ENCODE results near the gene TARBP1.

Gene TARBP1

DNA sequence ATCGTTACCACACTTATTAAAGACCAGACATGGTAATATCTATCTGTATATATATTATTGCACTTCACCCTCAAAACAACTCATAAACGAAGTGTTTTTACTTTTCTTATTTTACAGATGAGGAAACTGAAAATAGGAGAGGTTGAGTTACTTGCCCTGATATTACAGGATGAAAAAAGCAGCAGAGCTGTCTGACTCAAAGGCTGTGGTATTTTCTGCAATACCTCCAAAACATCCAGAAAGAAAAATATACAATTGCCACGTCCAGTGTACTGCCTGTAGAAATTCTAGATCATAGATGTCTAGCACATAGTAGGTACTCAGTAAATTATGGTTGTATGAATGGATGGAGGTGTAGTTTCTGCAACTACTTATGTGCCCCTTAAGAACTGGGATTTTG is 5.2 kb upstream of the TARBP1 start:
- no peak for DNase-seq

DNA sequence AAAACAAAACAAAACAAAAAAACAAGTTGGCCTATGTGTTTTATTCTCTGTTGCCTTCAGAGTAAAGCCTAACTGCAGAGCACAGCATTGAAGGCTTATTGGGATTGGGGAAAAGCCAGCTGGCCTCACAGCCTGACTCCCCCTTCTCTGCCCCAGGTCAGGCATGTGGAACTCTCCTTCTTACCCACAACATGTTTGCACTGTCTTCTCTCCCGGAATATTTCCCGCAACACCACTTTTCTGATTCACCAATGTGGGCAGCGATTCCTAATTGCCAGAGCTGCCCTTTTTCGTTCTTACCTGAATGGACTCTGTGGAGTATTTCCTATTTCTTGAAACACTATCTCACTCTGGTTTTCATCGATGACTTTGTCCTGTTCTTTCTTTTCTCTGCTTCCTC is 2.8 kb upstream of the TARBP1 start:
- no peak for DNase-seq

DNA sequence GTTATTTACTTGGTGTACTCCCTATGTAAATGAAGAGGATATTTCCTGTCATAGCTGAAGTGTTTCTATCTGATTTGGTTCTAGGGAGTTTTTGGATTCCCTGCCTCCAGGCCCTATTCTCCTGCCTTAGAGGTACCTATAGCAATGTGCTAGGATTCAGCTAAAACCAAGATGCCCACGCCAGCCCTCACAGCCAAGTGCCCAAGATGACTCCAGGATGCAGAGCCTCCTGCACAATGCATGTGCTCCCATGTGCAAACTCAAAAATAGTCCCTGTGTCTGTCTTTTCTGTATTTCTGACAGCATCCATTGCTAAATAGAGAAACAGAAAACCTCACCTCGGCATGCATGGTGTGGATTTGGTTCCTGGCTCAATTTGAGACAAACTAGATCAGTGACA is 887 bp upstream of the TARBP1 start:
- DNase-seq: no peak

DNA sequence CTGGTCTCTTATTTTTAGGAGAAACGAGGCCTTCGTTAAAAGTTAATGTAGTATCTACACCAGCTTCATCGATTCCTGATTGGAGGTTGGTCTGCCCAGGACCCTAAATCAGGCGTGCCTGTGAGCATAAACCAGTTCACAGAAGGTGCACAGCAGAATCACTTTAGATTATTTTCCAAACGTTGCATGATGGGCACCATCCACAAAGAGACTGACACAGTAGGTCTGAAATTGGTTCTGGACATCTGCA is 256 bp upstream of the TARBP1 start:
- DNase-seq: no peak

DNA sequence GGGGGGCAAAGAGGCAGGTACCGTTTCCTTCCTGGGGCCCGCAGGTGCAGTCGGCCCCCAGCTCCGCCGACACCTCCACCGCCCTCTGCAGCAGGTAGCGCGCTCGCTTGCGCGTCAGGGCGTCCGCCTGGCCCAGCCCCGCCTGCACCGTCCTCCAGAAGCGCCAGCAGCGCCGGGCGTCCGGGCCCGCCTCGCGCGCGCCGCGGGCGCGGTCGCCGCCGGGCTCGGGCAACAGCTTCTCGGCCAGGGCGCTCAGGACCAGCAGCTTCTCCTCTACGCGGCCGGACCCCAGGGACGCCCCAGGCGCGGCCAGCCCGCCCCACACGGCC is 863 bp downstream of the TARBP1 start:
- peak; percentile 66 to 71 for DNase-seq

DNA sequence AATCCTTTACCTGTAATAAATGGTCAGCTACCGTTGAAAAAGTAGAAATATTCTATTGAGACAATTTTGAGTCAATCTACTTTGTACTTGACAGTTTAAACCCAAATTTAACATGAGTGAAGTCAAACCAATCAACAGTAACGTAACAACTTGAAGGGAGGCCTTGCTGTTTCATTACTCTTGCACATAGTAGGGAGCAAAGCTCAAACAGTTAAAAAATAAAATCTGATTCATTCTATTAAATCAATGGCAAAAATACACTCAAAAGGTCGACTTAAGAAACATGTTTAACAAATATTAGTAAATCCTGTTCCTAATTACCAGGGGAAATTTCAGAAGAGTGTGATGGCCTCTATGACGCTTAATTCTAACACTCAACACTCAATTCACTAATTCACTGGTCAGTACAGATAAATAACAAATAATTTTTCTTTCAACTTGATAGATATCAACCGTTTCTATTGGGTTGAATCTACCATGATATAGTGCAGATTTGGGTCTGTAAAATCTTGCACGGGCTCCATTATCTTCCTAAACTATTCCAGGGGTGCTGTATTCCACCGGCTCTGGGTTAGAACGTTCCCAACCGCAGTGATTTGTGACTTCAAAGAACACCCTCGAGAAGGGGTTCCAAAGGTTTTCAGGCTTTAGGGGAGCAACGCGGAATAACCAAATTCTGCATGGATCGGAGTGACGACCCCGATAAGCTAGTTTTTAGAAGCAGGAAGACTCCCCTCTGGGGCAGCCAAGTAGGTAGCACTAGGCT is 1.4 kb downstream of the TARBP1 start:
- DNase-seq: no peak

DNA sequence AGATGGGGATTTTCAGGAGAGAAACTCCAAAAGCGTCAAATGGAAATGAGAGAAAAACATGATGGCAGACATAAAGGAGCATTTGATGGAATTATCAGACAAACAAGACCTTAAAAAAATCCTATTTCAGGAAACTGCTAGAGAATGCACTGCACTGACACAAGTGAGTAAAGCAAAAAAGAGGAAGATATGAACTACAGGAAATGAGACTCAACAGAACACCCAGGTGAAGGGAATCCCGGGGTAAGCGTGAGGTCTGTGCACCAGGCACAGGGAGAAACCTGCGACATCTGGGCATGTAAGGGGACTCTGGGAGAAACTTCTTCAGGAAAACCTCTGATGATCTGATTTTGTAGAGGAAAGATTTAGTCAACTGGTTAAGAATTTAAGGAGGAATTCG is 2.8 kb downstream of the TARBP1 start:
- DNase-seq: no peak

DNA sequence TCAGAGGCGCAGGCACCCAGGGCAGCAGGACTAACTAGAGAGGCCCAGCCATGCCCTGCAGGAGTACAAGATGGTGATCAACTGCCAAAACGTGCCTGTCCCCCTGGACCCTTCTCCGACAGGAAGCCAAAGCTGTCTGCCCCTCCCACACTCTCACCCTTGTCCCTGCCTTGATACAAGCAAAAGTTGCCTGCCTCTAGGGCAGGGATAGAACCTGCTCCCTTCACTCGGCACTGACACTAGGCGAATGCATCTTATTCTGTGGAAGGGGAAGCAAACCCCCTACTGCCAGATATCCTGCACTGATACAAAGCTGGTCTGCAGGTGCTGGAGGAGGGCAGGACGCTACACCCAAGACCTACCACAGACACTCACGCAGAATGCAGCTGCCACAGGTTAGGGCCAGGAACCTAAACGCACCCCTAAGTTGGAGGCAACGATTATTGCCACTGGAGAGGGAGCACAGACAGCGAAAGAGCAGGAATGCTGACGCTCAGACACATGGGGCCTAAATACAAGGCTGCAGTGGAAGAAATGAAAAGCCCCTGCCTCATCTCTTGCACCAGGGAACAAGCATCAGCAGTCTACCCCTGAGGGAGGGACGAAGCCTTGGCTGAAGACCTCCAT is 3.7 kb downstream of the TARBP1 start:
- DNase-seq: no peak

DNA sequence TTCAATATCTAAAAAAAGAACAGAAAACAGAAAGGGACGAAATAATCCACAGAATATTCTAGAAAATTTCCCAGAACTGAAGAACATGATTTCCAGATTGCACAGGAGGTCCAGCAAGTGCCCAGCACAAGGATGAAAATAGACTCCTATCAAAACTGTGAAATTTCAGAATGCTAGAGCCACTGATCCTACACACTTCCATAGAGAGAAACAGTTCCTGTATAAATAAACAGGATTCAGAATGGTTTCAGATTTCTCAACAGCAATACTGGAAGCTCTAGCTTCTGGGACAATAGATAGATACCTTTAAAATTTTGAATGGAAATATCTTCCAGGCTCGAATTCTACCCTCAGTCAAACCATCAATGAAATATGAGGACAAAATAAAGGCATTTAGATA is 4.6 kb downstream of the TARBP1 start:
- no peak for DNase-seq

DNA sequence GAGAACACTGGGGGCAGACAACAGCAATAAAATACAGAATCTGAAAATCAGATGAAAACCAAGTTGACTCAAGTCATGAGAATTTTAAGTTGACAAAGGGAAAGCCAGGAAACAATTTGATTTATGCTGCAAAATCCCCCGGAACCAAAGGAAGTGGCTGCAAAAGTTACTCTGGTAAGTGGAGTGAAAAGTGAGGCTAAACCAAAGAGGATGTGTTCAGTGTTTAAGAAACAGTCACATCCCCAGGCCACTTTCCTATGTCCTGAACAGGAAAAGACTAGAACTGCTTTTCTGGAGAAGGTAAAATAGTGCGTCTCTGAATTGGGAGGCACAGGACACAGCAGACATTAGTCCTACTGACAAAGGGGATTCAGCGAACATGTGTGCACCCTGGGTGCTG is 5.9 kb downstream of the TARBP1 start:
- DNase-seq: no peak

DNA sequence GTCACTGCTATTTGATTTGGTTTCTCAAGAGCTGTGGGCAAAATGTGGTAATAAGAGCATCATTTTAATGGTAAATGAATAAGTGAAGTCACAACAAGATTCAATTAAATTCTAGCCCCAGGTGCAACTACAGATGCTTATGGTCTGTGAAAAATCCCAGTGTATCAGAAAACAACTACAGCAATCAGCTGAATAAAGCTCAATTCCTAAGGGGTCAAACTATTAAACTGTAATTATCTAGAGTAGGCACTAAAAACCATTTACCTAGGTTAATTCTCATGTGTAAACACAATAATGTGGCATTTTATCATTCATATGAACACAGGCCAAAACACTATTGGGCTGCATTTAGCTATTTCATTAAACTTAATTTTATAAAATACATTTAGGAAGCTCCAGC is 9.6 kb downstream of the TARBP1 start:
- no peak for DNase-seq

DNA sequence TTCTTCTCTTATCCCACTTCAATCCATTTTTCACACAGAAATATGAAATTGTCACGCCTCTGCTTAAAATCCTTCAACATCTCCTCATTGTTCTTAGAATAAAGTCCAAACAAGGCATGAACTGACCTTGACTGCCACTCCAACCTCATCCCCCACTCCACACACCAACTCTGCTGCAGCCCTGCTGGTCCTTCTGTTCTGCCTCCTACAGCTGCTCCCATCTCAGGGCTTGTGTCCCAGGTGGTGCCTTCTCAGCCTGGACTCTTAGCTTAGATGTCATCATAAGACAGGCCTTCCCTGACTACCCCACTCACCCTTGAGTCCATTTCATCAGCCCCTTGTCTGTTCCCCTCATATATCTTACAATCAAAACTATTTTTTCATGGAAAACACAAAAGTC is 10.4 kb downstream of the TARBP1 start:
- DNase-seq: no peak

DNA sequence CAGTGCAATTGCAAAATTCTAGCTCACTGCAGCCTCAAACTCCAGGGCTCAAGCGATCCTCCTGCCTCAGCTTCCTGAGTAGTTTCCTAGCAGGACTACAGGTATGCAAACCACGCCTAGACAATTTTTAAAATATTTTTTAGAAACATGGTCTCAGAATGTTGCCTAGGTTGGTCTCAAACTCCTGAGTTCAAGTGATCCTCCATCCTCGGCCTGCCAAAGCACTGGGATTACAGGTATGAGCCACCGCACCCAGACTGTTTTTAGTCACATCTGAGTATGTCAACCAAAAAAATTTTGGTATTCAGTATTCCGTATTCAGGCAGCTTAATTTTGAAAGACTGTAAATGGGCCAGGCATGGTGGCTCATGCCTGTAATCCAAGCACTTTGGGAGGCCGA is 11.2 kb downstream of the TARBP1 start:
- no peak for DNase-seq

DNA sequence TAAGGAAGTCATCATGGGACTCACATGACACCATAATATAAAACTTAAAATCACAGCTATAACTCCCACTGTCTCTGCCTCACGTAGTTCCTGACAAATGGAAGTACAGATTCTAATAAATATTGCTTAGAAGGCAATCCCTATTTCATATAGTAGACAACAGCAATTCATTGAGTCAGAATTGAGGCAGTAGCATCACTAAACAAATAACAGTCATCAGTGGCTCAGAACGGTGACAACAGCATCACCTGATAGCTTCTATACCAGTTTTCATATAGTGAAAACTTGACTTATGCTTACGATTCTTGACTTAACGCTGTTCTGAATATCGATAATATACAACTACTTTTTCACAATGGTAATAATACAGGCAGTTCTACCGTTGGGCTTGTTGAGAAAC is 12.0 kb downstream of the TARBP1 start:
- no peak for DNase-seq

DNA sequence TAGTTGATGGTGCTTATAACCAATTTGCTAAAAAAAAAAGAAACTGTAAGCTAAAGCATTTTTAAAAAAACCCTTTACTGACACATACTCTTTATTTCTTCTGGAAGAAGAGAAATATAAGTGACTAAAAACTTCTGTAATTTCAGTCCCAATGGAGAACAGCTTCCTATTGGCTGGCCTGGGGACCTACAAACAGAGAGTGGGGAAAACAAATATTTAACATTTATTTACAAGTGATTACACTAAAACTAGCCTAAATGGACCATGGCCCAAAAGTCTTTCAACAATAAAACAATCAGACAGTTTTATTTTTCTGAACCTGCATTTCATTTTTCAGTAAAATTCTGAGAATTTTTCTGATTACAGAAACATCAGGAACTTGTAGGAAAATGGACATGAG is 15.2 kb downstream of the TARBP1 start:
- no peak for DNase-seq

DNA sequence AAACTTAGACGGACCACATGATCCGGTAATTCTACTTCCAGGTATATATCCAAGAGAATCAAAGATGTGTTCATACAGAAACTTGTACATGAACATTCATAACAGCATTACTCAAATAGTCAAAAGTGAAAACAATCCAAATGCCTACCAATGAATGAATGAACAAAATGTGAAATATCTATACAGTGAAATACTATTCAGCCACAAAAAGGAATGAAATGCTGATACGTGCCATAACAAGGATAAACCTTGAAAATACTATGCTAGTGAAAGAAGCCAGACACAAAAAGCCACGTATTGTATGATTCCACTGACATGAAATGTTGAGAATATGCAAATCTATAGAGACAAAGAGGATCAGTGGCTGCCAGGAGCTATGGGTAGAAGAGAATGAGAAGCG is 18.3 kb downstream of the TARBP1 start:
- no peak for DNase-seq

DNA sequence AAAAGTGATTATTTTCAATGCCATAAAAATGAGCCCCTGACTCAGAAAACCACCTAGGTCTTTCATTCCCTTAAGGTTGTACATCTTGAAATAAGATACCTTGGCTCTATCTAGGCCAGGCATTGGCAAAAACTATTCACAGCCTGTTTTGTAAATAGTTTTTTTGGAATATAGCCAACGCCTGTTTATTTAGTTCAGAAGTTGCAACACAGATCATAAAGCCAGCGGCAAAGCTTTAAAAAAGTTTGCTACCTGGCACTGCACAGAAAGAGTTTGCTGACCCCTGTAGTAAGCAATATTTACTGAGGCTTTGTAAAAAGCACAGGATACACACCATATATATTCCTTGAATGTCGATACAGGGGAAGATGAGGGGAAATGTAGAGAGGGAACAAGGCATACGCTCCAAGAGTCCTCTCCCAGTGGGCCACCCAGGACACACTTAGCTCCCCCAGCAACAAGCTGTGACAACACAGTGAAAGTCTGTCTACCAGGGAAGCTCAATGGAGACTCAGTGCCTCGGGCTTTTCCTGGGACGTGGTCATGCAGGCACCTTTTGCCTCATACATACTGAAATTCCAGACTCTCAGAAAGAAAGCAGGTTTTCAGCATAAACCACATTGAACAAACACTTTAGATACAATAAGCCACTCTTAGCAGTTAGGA is 20.5 kb downstream of the TARBP1 start:
- DNase-seq: no peak

DNA sequence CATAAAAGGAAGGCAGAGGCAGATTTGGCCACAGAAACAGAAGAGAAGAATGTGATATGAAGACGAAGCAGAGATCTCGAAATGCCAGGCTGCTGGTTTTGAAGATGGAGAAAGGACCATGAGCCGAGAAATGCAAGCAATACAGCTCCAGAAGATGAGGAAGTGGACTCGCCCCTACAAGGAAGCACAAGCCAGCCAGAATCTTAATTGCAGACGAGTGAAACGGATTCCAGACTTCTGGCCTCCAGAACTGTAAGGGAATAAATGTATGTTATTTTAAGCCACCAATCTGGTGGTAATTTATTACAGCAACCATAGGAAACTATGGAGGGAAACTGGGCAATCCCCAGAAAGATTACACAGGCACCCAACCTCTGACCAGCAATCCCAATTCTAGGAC is 24.1 kb downstream of the TARBP1 start:
- no peak for DNase-seq

DNA sequence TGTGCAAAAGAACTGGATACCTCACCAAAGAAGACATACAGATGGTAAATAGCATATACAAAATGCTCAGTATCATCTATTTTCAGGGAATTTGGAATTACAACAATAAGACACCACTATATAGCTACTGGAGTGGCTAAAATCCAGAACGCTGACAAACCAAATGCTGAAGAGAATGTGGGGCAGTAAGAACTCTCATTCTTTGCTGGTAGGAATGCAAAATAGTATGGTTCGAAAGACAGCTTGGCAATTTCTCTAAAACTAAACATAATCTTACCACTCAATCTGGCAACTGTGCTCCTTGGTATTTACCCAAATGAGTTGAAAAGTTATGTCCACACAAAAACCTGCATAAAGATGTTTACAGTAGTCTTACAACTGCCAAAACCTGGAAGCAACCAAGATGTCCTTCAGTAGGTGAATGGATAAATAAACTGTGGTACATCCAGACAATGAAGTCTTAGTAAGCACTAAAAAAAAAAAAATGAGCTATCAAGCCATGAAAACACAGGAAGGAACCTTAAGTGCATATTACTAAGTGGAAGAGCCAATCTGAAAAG is 26.5 kb downstream of the TARBP1 start:
- DNase-seq: no peak

DNA sequence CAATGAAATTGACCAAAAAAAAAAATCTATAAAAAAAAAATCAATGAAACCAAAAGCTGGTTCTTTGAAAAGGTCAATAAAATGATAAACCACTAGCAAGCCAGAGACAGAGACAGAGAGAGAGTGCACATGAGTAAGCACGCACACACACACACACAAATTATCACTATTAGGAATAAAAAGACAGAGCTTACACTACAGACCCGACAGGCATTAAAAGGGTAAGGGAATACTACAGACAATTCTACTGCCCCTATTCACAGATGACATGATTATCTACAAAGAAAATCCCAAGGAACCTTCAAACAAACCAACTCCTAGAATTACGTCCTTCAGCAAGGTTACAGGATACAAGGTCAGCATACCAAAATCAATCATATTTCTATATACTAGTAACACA is 38.6 kb downstream of the TARBP1 start:
- DNase-seq: no peak

DNA sequence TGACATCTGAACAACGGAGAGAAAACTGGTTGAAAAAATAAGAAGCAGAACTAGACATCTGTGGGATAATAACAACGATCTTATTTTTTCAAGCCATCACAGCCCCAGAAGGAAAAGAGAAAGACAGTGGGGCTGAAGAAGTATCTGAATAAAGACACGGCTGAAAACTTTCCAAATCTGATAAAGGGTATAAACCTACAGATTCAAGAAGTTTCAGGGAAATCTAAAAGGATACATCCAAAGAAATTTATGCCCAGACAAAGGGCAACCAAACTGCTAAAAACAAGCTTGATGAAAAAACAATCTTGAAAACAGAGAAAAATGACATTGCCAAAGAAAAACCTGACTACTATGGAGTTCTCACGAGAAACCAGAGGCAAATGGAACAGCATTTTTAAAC is 40.4 kb downstream of the TARBP1 start:
- no peak for DNase-seq

DNA sequence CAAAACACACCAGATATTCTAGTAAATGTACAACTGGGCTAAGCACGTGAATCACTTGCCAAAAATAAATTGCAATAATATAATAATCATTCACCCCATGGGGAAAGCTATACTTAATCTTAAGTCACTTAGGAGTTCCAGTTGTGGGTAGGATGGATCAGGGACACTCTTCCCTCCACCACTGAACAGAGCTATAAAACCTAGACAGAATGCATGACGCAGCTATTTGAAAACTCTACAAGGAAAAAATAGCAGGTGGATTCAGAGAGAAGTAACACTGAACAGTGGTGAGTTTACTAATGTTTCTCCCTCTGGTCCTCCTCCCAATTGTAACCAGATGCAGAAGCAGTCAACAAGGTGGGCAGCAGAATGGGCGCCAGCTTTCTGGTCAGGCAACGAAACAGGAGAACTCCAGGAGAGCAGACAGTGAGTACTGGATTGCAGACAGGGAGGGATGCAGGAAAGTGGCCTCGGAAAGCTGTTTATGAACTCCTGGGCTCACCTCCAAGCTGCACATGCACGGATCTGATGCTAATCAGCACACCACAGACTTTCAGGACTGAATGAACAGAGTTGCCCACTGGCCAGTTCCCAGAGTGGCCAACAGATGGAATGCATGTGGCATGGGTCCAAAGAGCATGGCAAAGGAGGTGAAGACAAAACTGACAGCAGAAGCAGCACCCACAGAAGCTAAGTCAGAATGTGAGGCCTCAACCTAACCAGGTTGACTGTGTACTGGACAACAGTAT is 41.4 kb downstream of the TARBP1 start:
- DNase-seq: no peak

DNA sequence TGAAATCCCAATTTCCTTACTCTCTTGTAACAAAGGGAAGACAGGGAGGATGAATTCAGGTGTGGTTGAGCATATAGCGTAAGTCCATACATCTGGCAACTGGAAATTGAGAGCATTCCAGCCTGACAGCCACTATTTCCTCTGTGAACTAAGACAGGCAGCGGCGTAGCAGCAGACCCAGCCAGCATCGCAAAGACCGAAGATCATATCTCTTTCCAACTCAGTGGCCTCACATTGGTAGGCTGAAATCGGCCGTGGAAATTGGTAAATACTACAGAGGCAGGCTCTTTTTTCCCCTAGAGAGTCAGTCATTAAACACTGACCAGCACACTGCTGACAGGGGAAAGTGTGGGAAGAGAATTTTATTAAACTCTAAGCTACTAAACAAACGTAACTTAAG is 43.4 kb downstream of the TARBP1 start:
- DNase-seq: no peak

DNA sequence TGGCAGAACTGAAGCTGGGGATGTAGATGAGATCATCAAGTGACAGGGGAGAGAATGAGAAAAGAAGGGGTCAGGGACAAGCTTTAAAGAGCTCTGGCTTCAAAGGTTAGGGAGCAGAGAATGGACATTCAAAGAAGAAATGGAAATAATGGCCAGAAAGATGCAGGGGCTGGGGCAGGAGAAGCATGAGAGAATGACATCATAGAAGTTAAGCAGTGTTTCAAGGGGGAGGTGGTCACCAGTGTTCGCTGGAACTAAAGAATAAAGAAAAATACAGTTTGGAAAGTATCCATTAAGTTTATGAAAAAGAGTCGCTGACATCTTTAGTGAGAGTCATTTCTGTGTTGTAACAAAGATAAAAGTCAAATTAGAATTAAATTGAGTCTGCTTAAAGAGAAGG is 44.3 kb downstream of the TARBP1 start:
- no peak for DNase-seq
